ENCODE measurements around the gene RIPOR3.
"Not testable (repeated sequence)": the region's sequence is repeated elsewhere in the genome, so short reads cannot be mapped to it uniquely, and the experiment has no call there.

DNA sequence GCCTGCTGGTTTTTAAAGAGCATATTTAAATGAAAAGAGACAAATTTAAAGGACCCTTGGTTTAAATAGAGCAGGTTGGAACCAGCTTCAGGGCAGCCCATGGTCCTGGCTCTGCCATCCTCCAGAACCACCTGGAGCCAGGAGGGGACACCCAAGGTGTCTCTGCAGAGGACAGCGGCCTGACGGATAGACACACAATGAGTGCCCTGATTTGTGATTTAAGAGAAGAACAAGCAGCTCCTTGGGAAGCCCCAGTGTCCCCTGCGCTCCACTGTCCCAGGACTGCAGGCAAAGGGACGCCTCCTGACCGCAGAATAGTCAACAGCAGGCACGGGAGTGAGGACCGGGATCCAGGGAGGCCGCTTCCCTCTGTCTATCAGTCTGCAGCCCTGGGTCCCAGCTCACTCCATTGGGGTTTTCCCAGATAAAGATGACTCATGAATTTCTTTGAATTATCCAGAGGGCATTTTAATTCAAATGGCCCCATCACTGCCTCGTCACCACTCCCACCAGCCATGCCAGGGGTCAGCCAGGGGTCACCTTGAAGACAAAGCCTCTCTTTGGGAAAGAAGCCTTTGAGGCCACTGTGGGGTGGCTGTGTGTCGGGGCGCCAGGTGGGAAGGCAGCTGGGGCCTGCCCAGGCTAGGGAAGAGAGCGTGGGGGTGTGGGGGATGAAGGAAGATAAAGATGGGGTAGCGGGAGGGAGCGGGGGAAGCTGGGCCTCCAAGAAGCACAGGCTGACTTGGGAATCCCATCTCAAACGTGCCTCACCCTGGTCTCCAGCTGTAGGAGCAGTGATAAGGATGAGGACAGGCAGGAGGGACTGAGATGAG lies 53.1 kb downstream of the RIPOR3 start:
- TF ChIP-seq, protein P1, sequence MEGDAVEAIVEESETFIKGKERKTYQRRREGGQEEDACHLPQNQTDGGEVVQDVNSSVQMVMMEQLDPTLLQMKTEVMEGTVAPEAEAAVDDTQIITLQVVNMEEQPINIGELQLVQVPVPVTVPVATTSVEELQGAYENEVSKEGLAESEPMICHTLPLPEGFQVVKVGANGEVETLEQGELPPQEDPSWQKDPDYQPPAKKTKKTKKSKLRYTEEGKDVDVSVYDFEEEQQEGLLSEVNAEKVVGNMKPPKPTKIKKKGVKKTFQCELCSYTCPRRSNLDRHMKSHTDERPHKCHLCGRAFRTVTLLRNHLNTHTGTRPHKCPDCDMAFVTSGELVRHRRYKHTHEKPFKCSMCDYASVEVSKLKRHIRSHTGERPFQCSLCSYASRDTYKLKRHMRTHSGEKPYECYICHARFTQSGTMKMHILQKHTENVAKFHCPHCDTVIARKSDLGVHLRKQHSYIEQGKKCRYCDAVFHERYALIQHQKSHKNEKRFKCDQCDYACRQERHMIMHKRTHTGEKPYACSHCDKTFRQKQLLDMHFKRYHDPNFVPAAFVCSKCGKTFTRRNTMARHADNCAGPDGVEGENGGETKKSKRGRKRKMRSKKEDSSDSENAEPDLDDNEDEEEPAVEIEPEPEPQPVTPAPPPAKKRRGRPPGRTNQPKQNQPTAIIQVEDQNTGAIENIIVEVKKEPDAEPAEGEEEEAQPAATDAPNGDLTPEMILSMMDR (IDR thresholded peaks at IDR 0.05): not testable (repeated sequence)
- TF ChIP-seq POLR2A (IDR thresholded peaks at IDR 0.05): not testable (repeated sequence)

Measured in lower leg skin (tissue), 3 donors.